Mononuclear cell (primary cell): Measurements from ENCODE around the gene BICDL1. TPM values are rescaled to one million over a fixed set of nuclear protein-coding genes. Genes with fewer than 3 reads are reported as not detected.

Experiments used
- H3K27me3 ChIP-seq: 2 replicates; pipeline ENCODE4 v1.6.0; 2011; ENCODE audit warnings: low read length, control low read depth; ENCODE audit not compliant: insufficient read depth
- H3K4me1 ChIP-seq: 2 replicates; pipeline ENCODE4 v1.5.1; 2011; ENCODE audit warnings: mild to moderate bottlenecking, low read length, control low read depth; ENCODE audit not compliant: insufficient read depth
- H3K4me3 ChIP-seq: 2 replicates; pipeline ENCODE4 v1.5.1; 2011; ENCODE audit warnings: mild to moderate bottlenecking, low read length, moderate library complexity
- H3K9me3 ChIP-seq: 2 replicates; pipeline ENCODE4 v1.5.1; 2011; ENCODE audit warnings: low read depth, mild to moderate bottlenecking, control low read depth, low read length
- total RNA-seq: library from RNA; depleted of rRNA; stranded (reverse); fragments of >200 nt; gene quantifications from one replicate; pipeline ENCODE4 v1.2.3, GENCODE V29; 2012

The BICDL1 gene
- total RNA-seq, 1 donor = 60.9 TPM

- no peaks in the 10 kb centered on the region for H3K27me3 ChIP-seq
- H3K4me3 ChIP-seq = no peak overlapping the region
- H3K4me1 ChIP-seq = peaks cover 12% of the 10 kb centered on the region
Measured at GRCh38 chr12:120076651-120077050, 87.6 kb downstream of the BICDL1 start.

GRCh38 chr12:120077260-120077659 is 88.2 kb downstream of the BICDL1 start:
- Histone ChIP-seq H3K27me3 (no peaks in the 10 kb centered on the region), H3K4me3 (no peak overlapping the region), H3K4me1 (peaks cover 12% of the 10 kb centered on the region), H3K9me3 (no peaks in the 10 kb centered on the region)

More at GRCh38 chr12:120076651-120077050, 87.6 kb downstream of the BICDL1 start:
- H3K9me3 ChIP-seq = no peaks in the 10 kb centered on the region

GRCh38 chr12:120078868-120079267 is 89.8 kb downstream of the BICDL1 start:
- no peaks in the 10 kb centered on the region for H3K27me3 ChIP-seq
- peaks cover 12% of the 10 kb centered on the region for H3K4me1 ChIP-seq
- no peak overlapping the region for H3K4me3 ChIP-seq
- no peaks in the 10 kb centered on the region for H3K9me3 ChIP-seq

GRCh38 chr12:120079411-120080400 is 90.7 kb downstream of the BICDL1 start:
- peaks cover 8% of the 10 kb centered on the region for H3K4me1 ChIP-seq
- H3K9me3 ChIP-seq = no peaks in the 10 kb centered on the region

GRCh38 chr12:120081641-120082040 is 92.6 kb downstream of the BICDL1 start:
- no peak overlapping the region for H3K4me3 ChIP-seq

More at GRCh38 chr12:120079411-120080400, 90.7 kb downstream of the BICDL1 start:
- no peaks in the 10 kb centered on the region for H3K27me3 ChIP-seq
- no peak overlapping the region for H3K4me3 ChIP-seq

GRCh38 chr12:120085920-120086645 is 97.0 kb downstream of the BICDL1 start:
- Histone ChIP-seq H3K4me3 (no peak overlapping the region), H3K27me3 (no peaks in the 10 kb centered on the region), H3K4me1 (peaks cover 13% of the 10 kb centered on the region), H3K9me3 (no peaks in the 10 kb centered on the region)

More at GRCh38 chr12:120081641-120082040, 92.6 kb downstream of the BICDL1 start:
- Histone ChIP-seq H3K27me3 (no peaks in the 10 kb centered on the region), H3K9me3 (no peaks in the 10 kb centered on the region), H3K4me1 (peaks cover 1% of the 10 kb centered on the region)

GRCh38 chr12:120086801-120087621 is 98.0 kb downstream of the BICDL1 start:
- peak overlapping the region; percentile 2 for H3K4me3 ChIP-seq
- no peaks in the 10 kb centered on the region for H3K9me3 ChIP-seq
- peaks cover 13% of the 10 kb centered on the region for H3K4me1 ChIP-seq
- no peaks in the 10 kb centered on the region for H3K27me3 ChIP-seq

- H3K9me3 ChIP-seq = no peaks in the 10 kb centered on the region
- H3K4me1 ChIP-seq = peaks cover 13% of the 10 kb centered on the region
- H3K27me3 ChIP-seq = no peaks in the 10 kb centered on the region
- no peak overlapping the region for H3K4me3 ChIP-seq
Measured at GRCh38 chr12:120089105-120089504, 100.1 kb downstream of the BICDL1 start.

GRCh38 chr12:120089796-120090195 is 100.8 kb downstream of the BICDL1 start:
- Histone ChIP-seq H3K4me3 (no peak overlapping the region), H3K27me3 (no peaks in the 10 kb centered on the region), H3K9me3 (no peaks in the 10 kb centered on the region), H3K4me1 (peaks cover 13% of the 10 kb centered on the region)

- Histone ChIP-seq H3K27me3 (no peaks in the 10 kb centered on the region), H3K4me1 (peaks cover 13% of the 10 kb centered on the region), H3K4me3 (no peak overlapping the region), H3K9me3 (no peaks in the 10 kb centered on the region)
Measured at GRCh38 chr12:120090206-120090605, 101.2 kb downstream of the BICDL1 start.

GRCh38 chr12:120090626-120091295 is 101.7 kb downstream of the BICDL1 start:
- H3K27me3 ChIP-seq = no peaks in the 10 kb centered on the region
- H3K9me3 ChIP-seq = no peaks in the 10 kb centered on the region
- peaks cover 13% of the 10 kb centered on the region for H3K4me1 ChIP-seq
- H3K4me3 ChIP-seq = no peak overlapping the region

- Histone ChIP-seq H3K4me3 (no peak overlapping the region), H3K9me3 (no peaks in the 10 kb centered on the region), H3K27me3 (no peaks in the 10 kb centered on the region), H3K4me1 (peaks cover 13% of the 10 kb centered on the region)
Measured at GRCh38 chr12:120091371-120092090, 102.5 kb downstream of the BICDL1 start.

- Histone ChIP-seq H3K4me1 (peaks cover 3% of the 10 kb centered on the region), H3K9me3 (no peaks in the 10 kb centered on the region), H3K27me3 (no peaks in the 10 kb centered on the region), H3K4me3 (no peak overlapping the region)
Measured at GRCh38 chr12:120092551-120093335, 103.7 kb downstream of the BICDL1 start.
